HL-60 (cell line): ENCODE measurements around the gene DNAAF5.

Experiments used
- DNase-seq, 2 experiments: peaks; one replicate each; pipeline ENCODE4 v3.0.0-alpha.2; 2010 to 2020; ENCODE audit warnings: low read depth in 1 of 2, low spot score in 1 of 2
- H3K27ac ChIP-seq: fragments of 250-450 bp; sonication (Bioruptor Pico); replicated peaks from 2 replicates; pipeline ENCODE4 v1.5.1; 2020; ENCODE audit warnings: mild to moderate bottlenecking, moderate library complexity
- H3K27me3 ChIP-seq: fragments of 250-450 bp; sonication (Bioruptor Pico); 2 replicates; pipeline ENCODE4 v1.5.1; 2021; ENCODE audit warnings: mild to moderate bottlenecking, moderate library complexity; ENCODE audit not compliant: insufficient read depth, poor library complexity, severe bottlenecking
- H3K4me3 ChIP-seq: replicated peaks from 2 replicates; pipeline ENCODE4 v1.5.1; 2011; ENCODE audit warnings: mild to moderate bottlenecking, control low read depth, low read length; ENCODE audit not compliant: insufficient read depth
- CTCF ChIP-seq: IDR thresholded peaks from one replicate; pipeline ENCODE4 v1.5.1; 2011; ENCODE audit warnings: low read length, control low read depth, inconsistent platforms; ENCODE audit not compliant: insufficient read depth
- GABPA ChIP-seq: IDR thresholded peaks from 2 replicates; pipeline ENCODE4 v1.6.1; 2012; ENCODE audit warnings: low read depth
- POLR2AphosphoS5 ChIP-seq: IDR thresholded peaks from 2 replicates; pipeline ENCODE4 v1.6.1; 2012; ENCODE audit warnings: low read depth
- REST ChIP-seq: IDR thresholded peaks from 2 replicates; pipeline ENCODE4 v1.6.1; 2012; ENCODE audit warnings: low read depth; ENCODE audit not compliant: insufficient replicate concordance
- SPI1 ChIP-seq: IDR thresholded peaks from 2 replicates; pipeline ENCODE4 v1.6.1; 2012; ENCODE audit warnings: low read depth, mild to moderate bottlenecking, borderline replicate concordance

Gene DNAAF5

GRCh38 chr7:830069-830468 lies 103.6 kb downstream of the DNAAF5 start:
- H3K27ac ChIP-seq: no peak overlapping the region

DNA sequence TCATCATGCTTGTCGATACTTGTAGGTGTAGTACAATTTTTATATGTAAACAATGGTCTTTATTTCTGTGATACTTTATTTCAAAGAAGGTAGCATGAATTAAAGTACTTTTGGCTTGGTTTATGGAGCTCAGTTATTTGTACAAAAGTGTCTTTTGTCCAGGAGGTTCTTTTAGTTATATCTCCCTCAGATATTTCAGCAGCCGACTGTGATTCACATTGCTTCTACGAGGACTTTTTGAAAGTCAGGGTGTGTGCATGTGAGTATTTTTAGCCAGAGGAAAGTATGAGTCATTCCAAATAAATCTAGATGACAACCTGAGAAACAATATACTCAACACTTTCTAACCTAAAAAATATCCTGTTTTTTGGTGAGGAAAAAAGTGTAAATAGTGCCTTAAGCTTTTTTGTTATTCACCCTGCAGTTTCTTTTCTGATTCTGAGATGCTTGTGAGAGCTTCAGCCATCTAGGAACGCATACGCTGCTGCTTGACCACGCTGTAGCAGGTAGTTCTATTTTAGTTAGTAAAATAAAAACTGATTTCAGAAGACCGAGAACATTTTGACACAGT lies 105.2 kb downstream of the DNAAF5 start:
- peak in 1 of 2 experiments; percentile 31 for DNase-seq
- no peaks in the 10 kb centered on the region for H3K27me3 ChIP-seq
- TF ChIP-seq SPI1 (no peak), GABPA (no peak), CTCF (no peak), POLR2AphosphoS5 (no peak), REST (no peak)
- no peak overlapping the region for H3K4me3 ChIP-seq
- no peak overlapping the region for H3K27ac ChIP-seq

More at GRCh38 chr7:830069-830468, 103.6 kb downstream of the DNAAF5 start:
- H3K4me3 ChIP-seq: no peak overlapping the region
- no peak for TF ChIP-seq GABPA
- TF ChIP-seq CTCF: no peak
- TF ChIP-seq SPI1: no peak
- TF ChIP-seq POLR2AphosphoS5: no peak
- no peak for TF ChIP-seq REST
- H3K27me3 ChIP-seq: no peaks in the 10 kb centered on the region
- no peak for DNase-seq

- H3K27me3 ChIP-seq: no peaks in the 10 kb centered on the region
- TF ChIP-seq REST: no peak
- no peak for DNase-seq
- H3K4me3 ChIP-seq: no peak within 1 kb of the TSS
- no peak within 1 kb of the TSS for H3K27ac ChIP-seq
Observed at GRCh38 chr7:832167-832967, 105.9 kb downstream of the DNAAF5 start, which contains the start of gene SUN1. Gene SUN1, plus strand, starts transcription at chr7:832476. Its CDS starts 49 bp downstream, at chr7:832525.
